Sigmoid colon (tissue), 4 donors: ENCODE data around the gene TBC1D22A.

Experiments used
- EP300 ChIP-seq, 4 donors: sonication (generic); formaldehyde crosslinking; IDR thresholded peaks; one replicate each; pipeline ENCODE4 v1.6.1; 2017; ENCODE audit warnings: antibody characterized with exemption in 4 of 4
- POLR2A ChIP-seq, 2 donors: fragments of 450-650 bp; IDR thresholded peaks; one replicate each; pipeline ENCODE4 v1.6.1; 2016; ENCODE audit warnings: antibody characterized with exemption in 2 of 2, mild to moderate bottlenecking in 2 of 2, moderate library complexity in 2 of 2
- POLR2AphosphoS5 ChIP-seq, 4 donors: sonication (generic); formaldehyde crosslinking; IDR thresholded peaks; one replicate each; pipeline ENCODE4 v1.6.1; 2017; ENCODE audit warnings: antibody characterized with exemption in 4 of 4
- TF ChIP-seq, protein P1 (sequence below), 4 experiments: fragments of 450-650 bp in 3 of 4; fragments of 200-600 bp in 1 of 4; IDR thresholded peaks; one replicate each; pipeline ENCODE4 v1.5.1; 2016 to 2019; ENCODE audit warnings: antibody characterized with exemption in 4 of 4, mild to moderate bottlenecking in 3 of 4, moderate library complexity in 2 of 4

DNA sequence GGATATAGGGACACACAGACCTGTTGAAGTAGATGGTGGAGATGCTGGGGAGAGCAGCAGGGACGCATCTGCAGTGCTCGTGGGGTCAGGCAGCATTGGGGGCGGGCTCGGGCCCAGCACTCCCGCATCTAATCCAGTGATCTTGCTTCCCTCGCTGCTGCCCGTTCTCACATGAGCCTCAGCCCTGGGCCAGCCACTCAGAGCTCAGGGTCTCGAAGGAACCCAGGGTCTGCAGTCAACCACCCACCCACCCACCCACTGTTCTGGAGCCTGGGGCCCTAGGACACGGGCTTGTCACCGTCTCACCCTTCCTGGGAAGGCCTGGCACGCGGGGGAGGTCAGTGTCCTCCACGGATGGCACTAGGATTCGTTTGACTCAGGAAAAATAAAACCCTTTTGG, 406.0 kb downstream of the TBC1D22A start:
- TF ChIP-seq, protein P1, sequence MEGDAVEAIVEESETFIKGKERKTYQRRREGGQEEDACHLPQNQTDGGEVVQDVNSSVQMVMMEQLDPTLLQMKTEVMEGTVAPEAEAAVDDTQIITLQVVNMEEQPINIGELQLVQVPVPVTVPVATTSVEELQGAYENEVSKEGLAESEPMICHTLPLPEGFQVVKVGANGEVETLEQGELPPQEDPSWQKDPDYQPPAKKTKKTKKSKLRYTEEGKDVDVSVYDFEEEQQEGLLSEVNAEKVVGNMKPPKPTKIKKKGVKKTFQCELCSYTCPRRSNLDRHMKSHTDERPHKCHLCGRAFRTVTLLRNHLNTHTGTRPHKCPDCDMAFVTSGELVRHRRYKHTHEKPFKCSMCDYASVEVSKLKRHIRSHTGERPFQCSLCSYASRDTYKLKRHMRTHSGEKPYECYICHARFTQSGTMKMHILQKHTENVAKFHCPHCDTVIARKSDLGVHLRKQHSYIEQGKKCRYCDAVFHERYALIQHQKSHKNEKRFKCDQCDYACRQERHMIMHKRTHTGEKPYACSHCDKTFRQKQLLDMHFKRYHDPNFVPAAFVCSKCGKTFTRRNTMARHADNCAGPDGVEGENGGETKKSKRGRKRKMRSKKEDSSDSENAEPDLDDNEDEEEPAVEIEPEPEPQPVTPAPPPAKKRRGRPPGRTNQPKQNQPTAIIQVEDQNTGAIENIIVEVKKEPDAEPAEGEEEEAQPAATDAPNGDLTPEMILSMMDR (IDR thresholded peaks at IDR 0.05) = no peak
- TF ChIP-seq POLR2AphosphoS5 (IDR thresholded peaks at IDR 0.05) (no peak), EP300 (IDR thresholded peaks at IDR 0.05) (no peak), POLR2A (IDR thresholded peaks at IDR 0.05) (no peak)
